GM19467 (cell line): ENCODE results near the gene ISOC2.

ENCODE experiments used
- ATAC-seq: cut with Tn5 transposase; IDR thresholded peaks from one replicate; pipeline ENCODE4 v1.9.1; 2021; ENCODE audit warnings: mild to moderate bottlenecking, moderate library complexity; ENCODE audit not compliant: unreplicated experiment

ISOC2 gene

GRCh38 chr19:55490478-55491432, 29.3 kb upstream of the ISOC2 start:
- no peak for ATAC-seq

- ATAC-seq = no peak
Measured at GRCh38 chr19:55489711-55490477, 28.5 kb upstream of the ISOC2 start.

- no peak for ATAC-seq
Measured at GRCh38 chr19:55488986-55489710, 27.7 kb upstream of the ISOC2 start.

- no peak for ATAC-seq
Measured at GRCh38 chr19:55487924-55488687, 26.7 kb upstream of the ISOC2 start, which contains the start of gene SSC5D. Gene SSC5D (plus strand): TSS chr19:55488436. CDS start chr19:55488590, 154 bp downstream.

GRCh38 chr19:55486971-55487923, 25.8 kb upstream of the ISOC2 start:
- no peak for ATAC-seq

GRCh38 chr19:55486043-55486970, 24.9 kb upstream of the ISOC2 start:
- no peak for ATAC-seq

- ATAC-seq = no peak
Measured at GRCh38 chr19:55485439-55486011, 24.1 kb upstream of the ISOC2 start.

GRCh38 chr19:55484593-55485438, 23.4 kb upstream of the ISOC2 start, which contains the start of gene NAT14:
Gene NAT14 (plus strand): TSS chr19:55485188. CDS start chr19:55485709, 521 bp downstream.
- ATAC-seq = no peak

- no peak for ATAC-seq
Measured at GRCh38 chr19:55483706-55484592, 22.5 kb upstream of the ISOC2 start.

GRCh38 chr19:55482967-55483705, 21.7 kb upstream of the ISOC2 start:
- no peak for ATAC-seq

- no peak for ATAC-seq
Measured at GRCh38 chr19:55482156-55482961, 20.9 kb upstream of the ISOC2 start.

GRCh38 chr19:55481794-55482155, 20.3 kb upstream of the ISOC2 start:
- no peak for ATAC-seq

- no peak for ATAC-seq
Measured at GRCh38 chr19:55481148-55481793, 19.8 kb upstream of the ISOC2 start.
